ENCODE data around the gene CDKN1B.

DNA sequence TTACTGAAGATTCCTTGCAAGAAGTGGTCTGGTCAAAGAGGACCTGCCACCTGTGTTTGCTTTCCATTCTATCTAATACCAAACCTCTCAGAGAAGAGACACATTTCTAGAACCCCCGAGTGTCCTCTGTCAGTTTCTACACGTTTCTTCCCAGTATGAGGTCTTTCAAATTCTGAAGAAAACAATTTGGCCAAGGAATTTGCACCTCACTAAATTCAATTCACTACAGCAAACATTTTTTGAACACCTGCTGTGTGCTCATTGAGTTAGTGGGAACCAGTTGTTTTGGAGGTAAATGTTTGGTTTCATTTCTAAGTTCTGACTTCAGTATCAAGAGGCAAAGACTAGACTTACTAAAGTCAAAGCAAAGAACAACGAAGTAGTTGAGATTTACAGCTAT, 40.6 kb upstream of the CDKN1B start:
- TF ChIP-seq, protein P1, sequence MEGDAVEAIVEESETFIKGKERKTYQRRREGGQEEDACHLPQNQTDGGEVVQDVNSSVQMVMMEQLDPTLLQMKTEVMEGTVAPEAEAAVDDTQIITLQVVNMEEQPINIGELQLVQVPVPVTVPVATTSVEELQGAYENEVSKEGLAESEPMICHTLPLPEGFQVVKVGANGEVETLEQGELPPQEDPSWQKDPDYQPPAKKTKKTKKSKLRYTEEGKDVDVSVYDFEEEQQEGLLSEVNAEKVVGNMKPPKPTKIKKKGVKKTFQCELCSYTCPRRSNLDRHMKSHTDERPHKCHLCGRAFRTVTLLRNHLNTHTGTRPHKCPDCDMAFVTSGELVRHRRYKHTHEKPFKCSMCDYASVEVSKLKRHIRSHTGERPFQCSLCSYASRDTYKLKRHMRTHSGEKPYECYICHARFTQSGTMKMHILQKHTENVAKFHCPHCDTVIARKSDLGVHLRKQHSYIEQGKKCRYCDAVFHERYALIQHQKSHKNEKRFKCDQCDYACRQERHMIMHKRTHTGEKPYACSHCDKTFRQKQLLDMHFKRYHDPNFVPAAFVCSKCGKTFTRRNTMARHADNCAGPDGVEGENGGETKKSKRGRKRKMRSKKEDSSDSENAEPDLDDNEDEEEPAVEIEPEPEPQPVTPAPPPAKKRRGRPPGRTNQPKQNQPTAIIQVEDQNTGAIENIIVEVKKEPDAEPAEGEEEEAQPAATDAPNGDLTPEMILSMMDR (IDR thresholded peaks at IDR 0.05; ENCODE audit: low read depth, low read length) = no peak
- no peak for TF ChIP-seq POLR2A (IDR thresholded peaks at IDR 0.05; ENCODE audit: extremely low read depth, insufficient read length)
- TF ChIP-seq, protein P2, sequence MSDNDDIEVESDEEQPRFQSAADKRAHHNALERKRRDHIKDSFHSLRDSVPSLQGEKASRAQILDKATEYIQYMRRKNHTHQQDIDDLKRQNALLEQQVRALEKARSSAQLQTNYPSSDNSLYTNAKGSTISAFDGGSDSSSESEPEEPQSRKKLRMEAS (IDR thresholded peaks at IDR 0.05; ENCODE audit: low read depth, low read length) = no peak
